Measurements from ENCODE around the gene CHRNA1.

The CHRNA1 gene

GRCh38 chr2:174781996-174782395 lies 17.7 kb upstream of the CHRNA1 start:
- DNase-seq = no peak

- no peak for DNase-seq
Measured at GRCh38 chr2:174781298-174781697, 17.0 kb upstream of the CHRNA1 start.

- no peak for DNase-seq
Measured at GRCh38 chr2:174780856-174781255, 16.6 kb upstream of the CHRNA1 start.

- DNase-seq = no peak
Measured at GRCh38 chr2:174780191-174780840, 16.0 kb upstream of the CHRNA1 start.

- DNase-seq = peak; percentile 88
Measured at GRCh38 chr2:174779361-174779928, 15.2 kb upstream of the CHRNA1 start.

- peak; percentile 90 for DNase-seq
Measured at GRCh38 chr2:174778085-174778981, 14.1 kb upstream of the CHRNA1 start.

GRCh38 chr2:174777347-174778084 lies 13.2 kb upstream of the CHRNA1 start:
- peak; percentile 71 for DNase-seq

- no peak for DNase-seq
Measured at GRCh38 chr2:174776675-174777074, 12.4 kb upstream of the CHRNA1 start.

- no peak for DNase-seq
Measured at GRCh38 chr2:174776223-174776622, 12.0 kb upstream of the CHRNA1 start.

- no peak for DNase-seq
Measured at GRCh38 chr2:174775571-174775980, 11.3 kb upstream of the CHRNA1 start.

- no peak for DNase-seq
Measured at GRCh38 chr2:174774886-174775285, 10.6 kb upstream of the CHRNA1 start.

GRCh38 chr2:174773215-174773614 lies 8.9 kb upstream of the CHRNA1 start:
- DNase-seq = no peak

GRCh38 chr2:174772472-174772801 lies 8.2 kb upstream of the CHRNA1 start:
- DNase-seq = no peak

GRCh38 chr2:174771631-174772471 lies 7.6 kb upstream of the CHRNA1 start:
- DNase-seq = peak; percentile 84

GRCh38 chr2:174771136-174771535 lies 6.9 kb upstream of the CHRNA1 start:
- DNase-seq = no peak

- DNase-seq = no peak
Measured at GRCh38 chr2:174768557-174768956, 4.3 kb upstream of the CHRNA1 start.

GRCh38 chr2:174766271-174766670 lies 2.0 kb upstream of the CHRNA1 start:
- DNase-seq = no peak

- DNase-seq = no peak
Measured at GRCh38 chr2:174765576-174765975, 1.3 kb upstream of the CHRNA1 start.

GRCh38 chr2:174763780-174764179 lies 492 bp downstream of the CHRNA1 start:
- DNase-seq = no peak

- DNase-seq = no peak
Measured at GRCh38 chr2:174762464-174762863, 1.8 kb downstream of the CHRNA1 start.

- DNase-seq = peak; percentile 46
Measured at GRCh38 chr2:174761837-174762236, 2.4 kb downstream of the CHRNA1 start.

GRCh38 chr2:174760845-174761473 lies 3.3 kb downstream of the CHRNA1 start:
- DNase-seq = no peak
